ENCODE data around the gene MTHFD2L.
"Not testable (repeated sequence)": the region's sequence is repeated elsewhere in the genome, so short reads cannot be mapped to it uniquely, and the experiment has no call there.

The MTHFD2L gene

GRCh38 chr4:74157561-74158465 lies at the start of gene MTHFD2L:
TSS of gene MTHFD2L (plus strand) at chr4:74158118. CDS start at chr4:74158139, 21 bp downstream.
- DNase-seq (ENCODE audit: low read depth): peak; percentile 72

DNA sequence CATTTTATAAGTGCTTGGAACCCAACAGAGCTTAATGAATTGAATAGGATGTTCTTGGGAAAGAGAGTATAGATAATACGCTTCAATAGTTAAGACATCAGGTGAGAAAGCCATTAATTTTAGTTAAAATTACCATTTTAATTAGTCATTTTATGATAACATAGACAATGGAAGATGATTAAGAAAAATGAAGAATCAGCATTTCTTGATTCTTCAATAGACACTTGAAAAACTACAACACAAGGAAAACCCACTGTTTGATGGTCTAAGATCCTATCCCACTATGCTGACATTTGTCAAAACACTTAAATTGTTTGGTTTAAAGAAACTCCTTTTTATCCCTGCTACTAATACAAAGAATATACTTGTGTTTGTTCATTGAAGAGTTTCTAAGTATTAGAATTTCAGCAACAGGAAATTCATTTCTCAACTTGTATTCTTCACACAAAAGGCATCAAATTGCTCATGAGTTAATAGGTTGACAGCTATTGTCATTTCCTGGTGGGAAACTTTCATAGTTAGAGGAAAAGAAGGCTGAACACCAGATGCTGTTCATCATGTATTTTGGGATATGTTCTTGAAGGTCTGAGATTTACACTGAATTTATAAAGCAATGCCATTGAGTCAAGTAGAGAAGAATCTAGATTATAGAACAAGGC lies 49.3 kb upstream of the MTHFD2L start:
- no peak for DNase-seq (ENCODE audit: low read depth)

DNA sequence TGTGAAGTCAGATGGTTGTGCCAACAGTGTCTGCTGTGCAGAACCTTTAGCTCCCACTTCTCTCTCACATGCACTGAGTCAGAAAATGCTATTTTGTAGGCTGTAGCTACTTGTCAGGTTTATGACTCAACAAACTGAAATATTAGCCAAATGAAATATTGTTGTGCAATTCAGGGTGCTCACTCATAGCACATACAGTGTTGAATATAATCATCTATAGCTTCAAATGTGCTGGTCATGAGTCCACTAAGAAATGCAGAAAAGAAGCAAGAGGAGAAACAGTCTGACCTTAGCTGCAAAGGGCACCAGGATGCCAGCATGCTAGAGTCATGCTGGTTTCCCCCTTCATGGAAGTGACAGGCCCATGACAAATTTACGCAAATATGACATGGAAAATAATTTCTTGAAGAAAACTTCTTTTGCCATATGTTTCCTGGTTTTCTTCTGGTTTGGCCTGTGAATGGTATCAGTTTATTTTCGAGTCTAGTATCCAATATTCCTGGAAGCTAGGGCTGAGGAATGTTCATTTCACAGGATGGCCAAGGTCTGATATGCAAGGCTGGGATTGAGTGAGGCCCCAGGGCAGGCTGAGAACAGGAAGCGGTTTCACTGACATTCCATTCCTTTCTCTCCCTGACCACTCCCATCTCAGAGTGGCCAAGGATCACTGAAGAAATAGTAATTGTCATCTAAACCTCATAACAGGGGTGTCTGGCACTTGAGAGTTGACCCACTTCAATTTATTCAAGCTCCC lies 48.6 kb upstream of the MTHFD2L start:
- DNase-seq (ENCODE audit: low read depth): no peak

GRCh38 chr4:74109870-74110605 lies 47.9 kb upstream of the MTHFD2L start:
- DNase-seq (ENCODE audit: low read depth): no peak

DNA sequence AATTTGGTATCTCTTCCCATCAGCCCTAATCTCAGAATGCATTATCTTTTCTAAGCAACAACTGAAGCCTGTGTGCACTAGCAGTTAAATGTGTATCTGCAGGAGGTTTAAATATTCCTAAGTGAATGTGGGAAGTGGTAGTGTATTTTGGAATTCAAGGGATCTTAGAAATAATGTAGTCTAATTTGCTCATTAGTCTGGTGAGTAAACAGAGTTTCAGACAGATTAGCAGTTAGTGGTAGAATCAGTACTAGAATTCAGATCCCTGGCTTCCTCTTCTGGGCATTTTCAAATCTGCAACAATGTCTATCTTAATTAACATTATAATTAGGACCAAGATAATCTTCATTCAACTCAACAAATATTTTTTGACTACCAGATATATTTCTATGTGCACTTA lies 47.2 kb upstream of the MTHFD2L start:
- no peak for DNase-seq (ENCODE audit: low read depth)

GRCh38 chr4:74111306-74111975 lies 46.5 kb upstream of the MTHFD2L start:
- no peak for DNase-seq (ENCODE audit: low read depth)

DNA sequence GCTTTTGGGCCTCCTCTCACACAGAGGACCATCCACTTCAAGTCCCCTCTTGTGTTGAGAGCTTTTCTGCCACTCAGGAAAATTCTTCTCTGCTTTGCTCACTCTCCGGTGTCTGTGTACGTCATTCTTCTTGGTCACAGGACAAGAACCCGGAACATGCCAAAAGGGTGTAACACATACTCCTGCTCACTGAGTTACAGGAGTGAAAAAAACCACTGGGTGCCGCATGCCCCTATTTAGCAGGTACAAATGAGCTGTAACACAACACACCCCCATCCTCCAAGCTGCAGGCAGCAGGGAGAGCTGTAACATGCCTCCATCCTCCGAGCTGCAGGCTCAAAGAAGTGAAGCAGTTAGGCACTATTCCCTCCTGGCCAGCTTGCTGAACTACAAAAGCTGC lies 45.9 kb upstream of the MTHFD2L start:
- no peak for DNase-seq (ENCODE audit: low read depth)

- DNase-seq (ENCODE audit: low read depth): no peak
Observed at GRCh38 chr4:74112399-74113105, 45.4 kb upstream of the MTHFD2L start.

DNA sequence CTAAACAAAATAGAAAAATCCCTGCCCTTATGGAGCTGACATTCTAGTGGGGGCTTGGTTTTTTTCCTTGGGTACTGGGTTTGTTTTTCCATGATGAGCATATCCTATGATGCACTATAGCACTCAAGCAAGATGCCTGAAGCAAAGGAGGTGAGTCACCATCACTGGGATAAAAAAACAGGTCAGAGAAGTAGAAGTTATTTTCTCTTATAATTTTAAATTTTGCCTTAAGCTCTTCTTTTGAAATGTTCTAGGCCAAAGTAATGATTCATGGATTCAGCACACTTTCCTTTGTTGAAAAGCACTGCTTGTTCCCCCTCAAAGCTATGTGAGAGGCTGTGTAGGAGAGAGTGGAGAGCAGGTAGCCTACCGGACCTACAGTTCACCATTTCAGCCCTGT lies 43.7 kb upstream of the MTHFD2L start:
- no peak for DNase-seq (ENCODE audit: low read depth)

- no peak for DNase-seq (ENCODE audit: low read depth)
Observed at GRCh38 chr4:74117024-74117534, 40.8 kb upstream of the MTHFD2L start.

DNA sequence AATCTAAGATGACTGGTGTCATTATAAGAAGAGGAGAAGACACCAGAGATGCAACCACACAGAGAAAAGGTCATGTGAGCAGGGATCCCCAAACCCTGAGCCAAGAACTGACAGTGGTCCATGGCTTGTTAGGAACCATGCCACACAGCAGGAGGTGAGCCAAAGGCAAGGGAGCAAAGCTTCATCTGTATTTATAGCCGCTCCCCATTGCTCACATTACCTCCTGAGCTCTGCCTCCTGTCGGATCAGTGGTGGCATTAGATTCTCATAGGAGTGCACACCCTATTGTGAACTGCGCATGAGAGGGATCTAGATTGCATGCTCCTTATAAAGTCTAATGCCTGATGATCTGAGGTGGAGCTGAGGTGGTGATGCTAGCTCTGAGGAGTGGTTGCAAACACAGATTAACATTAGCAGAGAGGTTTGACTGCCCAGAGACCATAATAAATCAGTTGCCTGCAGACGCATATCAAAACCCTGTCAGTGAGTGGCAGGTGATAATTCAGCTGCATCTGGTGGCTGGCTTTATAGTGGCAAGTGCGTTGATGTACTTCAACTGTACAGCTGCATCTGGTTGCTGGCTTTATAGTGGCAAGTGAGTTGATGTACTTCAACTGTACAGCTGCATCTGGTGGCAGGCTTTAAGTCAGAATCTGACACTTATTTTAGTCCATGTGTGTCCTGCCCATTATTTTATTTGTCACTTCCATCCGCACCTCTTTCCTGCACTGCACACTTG lies 39.1 kb upstream of the MTHFD2L start:
- DNase-seq (ENCODE audit: low read depth): no peak

- no peak for DNase-seq (ENCODE audit: low read depth)
Observed at GRCh38 chr4:74120086-74120485, 37.8 kb upstream of the MTHFD2L start.

- DNase-seq (ENCODE audit: low read depth): no peak
Observed at GRCh38 chr4:74121643-74122579, 36.0 kb upstream of the MTHFD2L start.

DNA sequence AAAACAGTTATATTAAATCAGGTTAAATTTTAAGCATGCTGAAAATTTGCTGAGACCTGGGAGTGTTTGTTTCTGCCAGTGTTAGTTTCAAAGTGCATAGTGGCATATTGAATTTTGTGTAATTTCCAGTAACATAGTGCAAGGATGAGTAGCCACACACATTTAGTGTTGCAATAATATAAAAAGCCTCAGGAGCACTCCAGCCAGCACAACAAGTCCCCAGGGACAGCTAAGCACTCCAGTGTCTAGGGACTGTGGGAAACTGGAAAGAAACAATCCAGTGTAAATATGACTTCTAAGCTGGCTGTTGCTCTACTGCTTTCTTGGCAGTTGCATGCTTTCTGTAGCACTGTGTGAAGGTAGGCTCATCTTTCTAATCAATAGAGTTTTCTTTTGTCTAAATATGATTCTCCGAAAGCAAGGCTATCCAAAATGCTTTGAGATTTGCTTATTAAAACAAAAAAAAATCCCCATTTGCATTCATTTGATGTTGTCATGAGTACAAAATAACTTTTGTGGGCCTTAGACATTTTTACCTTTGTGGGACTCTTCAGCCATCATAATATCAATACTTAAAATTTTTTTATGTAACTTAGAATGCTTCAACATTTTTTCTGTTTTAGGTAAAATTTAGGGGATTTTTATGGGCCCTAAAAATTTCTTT lies 34.7 kb upstream of the MTHFD2L start:
- no peak for DNase-seq (ENCODE audit: low read depth)

DNA sequence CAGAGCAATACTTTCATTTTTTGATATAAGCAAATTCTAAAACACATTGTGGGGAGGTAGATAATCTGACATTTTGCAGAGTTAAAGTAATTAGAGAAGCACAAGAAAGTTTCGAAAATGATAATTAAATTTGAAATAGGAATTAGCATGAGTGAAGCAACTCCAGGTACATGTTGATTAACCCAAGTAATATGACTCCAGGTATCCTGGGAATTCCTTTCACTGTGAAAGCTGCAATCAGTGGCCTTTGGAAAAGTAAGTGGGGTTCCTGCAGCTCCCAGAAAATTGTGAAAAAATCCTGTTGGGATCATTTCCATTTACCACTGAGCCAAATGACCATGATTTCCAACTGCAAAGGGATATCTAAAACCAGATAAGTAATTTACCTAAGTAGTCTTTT lies 32.9 kb upstream of the MTHFD2L start:
- DNase-seq (ENCODE audit: low read depth): no peak

DNA sequence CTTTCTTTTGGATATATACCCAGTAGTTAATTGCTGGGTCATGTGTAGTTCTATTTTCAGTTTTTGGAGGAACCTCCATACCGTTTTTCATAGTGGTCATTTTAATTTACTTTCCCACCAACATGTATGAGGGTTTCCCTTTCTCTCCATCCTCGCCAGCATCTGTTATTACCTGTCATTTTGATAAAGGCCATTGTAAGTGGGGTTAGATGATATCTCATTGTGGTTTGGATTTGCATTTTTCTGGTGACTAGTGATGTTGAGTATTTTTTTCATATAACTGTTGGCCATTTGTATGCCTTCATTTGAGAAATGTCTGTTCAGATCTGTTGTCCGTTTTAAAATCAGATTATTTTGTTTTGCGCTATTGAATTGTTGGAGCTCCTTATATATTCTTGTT lies 30.2 kb upstream of the MTHFD2L start:
- DNase-seq (ENCODE audit: low read depth): no peak

GRCh38 chr4:74130843-74131242 lies 27.1 kb upstream of the MTHFD2L start:
- not testable (repeated sequence) for DNase-seq (ENCODE audit: low read depth)

- DNase-seq (ENCODE audit: low read depth): not testable (repeated sequence)
Observed at GRCh38 chr4:74132188-74132587, 25.7 kb upstream of the MTHFD2L start.
